Caco-2 (cell line): ENCODE results near the gene NFIX. TPM values are rescaled to one million over a fixed set of nuclear protein-coding genes. Genes with fewer than 3 reads are reported as not detected.

Experiments
- BruUV-seq: library from RNA; stranded (reverse); fragments of 400-500 nt; replicated peaks from 2 replicates; lab custom pipeline; 2021; lab: Mats Ljungman, UMichigan
- CTCF ChIA-PET: fragments of 300-600 bp; sonication (Branson Sonifier 250); formaldehyde crosslinking; loops from one replicate; lab custom pipeline; 2022; ENCODE audit warnings: antibody characterized with exemption; lab: Charles Lee
- POLR2A ChIA-PET: fragments of 300-600 bp; sonication (Branson Sonifier 250); formaldehyde crosslinking; loops from one replicate; lab custom pipeline; 2022; ENCODE audit warnings: antibody characterized with exemption; lab: Charles Lee
- DNase-seq, 2 experiments: peaks; one replicate each; pipeline versions ENCODE4 v3.0.0 to v3.0.0-alpha.2; 2020 to 2022
- H3K27me3 ChIP-seq: replicated peaks from 2 replicates; pipeline ENCODE4 v1.6.0; 2011; ENCODE audit warnings: low read length; ENCODE audit not compliant: control insufficient read depth, insufficient read depth
- H3K36me3 ChIP-seq: 2 replicates; pipeline ENCODE4 v1.5.1; 2011; ENCODE audit warnings: low read length; ENCODE audit not compliant: control insufficient read depth, insufficient read depth
- H3K4me1 ChIP-seq: fragments of 250-450 bp; sonication (Bioruptor Pico); 2 replicates; pipeline ENCODE4 v1.5.1; 2020; ENCODE audit warnings: mild to moderate bottlenecking
- H3K4me3 ChIP-seq: 2 replicates; pipeline ENCODE4 v1.5.1; 2011; ENCODE audit warnings: low read depth, mild to moderate bottlenecking, control low read depth, low read length
- H3K9me3 ChIP-seq: fragments of 250-450 bp; sonication (Bioruptor Pico); 2 replicates; pipeline ENCODE4 v1.5.1; 2020; ENCODE audit warnings: mild to moderate bottlenecking, moderate library complexity
- H3K27ac Mint-ChIP-seq: one replicate; pipeline ENCODE4 v1.8.0; 2022; ENCODE audit warnings: mixed read lengths; ENCODE audit not compliant: unreplicated experiment
- H3K27me3 Mint-ChIP-seq: one replicate; pipeline ENCODE4 v1.8.0; 2022; ENCODE audit warnings: mixed read lengths; ENCODE audit not compliant: insufficient read depth, unreplicated experiment
- H3K36me3 Mint-ChIP-seq: one replicate; pipeline ENCODE4 v1.8.0; 2022; ENCODE audit warnings: mild to moderate bottlenecking, mixed read lengths; ENCODE audit not compliant: insufficient read depth, unreplicated experiment
- H3K4me1 Mint-ChIP-seq: one replicate; pipeline ENCODE4 v1.8.0; 2022; ENCODE audit warnings: low read depth, mixed read lengths; ENCODE audit not compliant: unreplicated experiment
- H3K4me3 Mint-ChIP-seq: one replicate; pipeline ENCODE4 v1.8.0; 2022; ENCODE audit warnings: mild to moderate bottlenecking, moderate library complexity, mixed read lengths; ENCODE audit not compliant: unreplicated experiment
- H3K9me3 Mint-ChIP-seq: one replicate; pipeline ENCODE4 v1.8.0; 2022; ENCODE audit warnings: mixed read lengths; ENCODE audit not compliant: unreplicated experiment
- intact Hi-C: fragments of 100-400 bp; cut with micrococcal nuclease; formaldehyde crosslinking; loops from one replicate; pipeline ENCODE4 v1.10.0; 2022; ENCODE audit not compliant: unreplicated experiment
- total RNA-seq: library from RNA; stranded (reverse); gene quantifications from 2 replicates; pipeline ENCODE4 v1.2.3, GENCODE V29; 2022
- TF ChIP-seq, protein P1 (sequence below), 2 experiments: fragments of 200-600 bp in 1 of 2; IDR thresholded peaks; 1 replicate in 1 of 2; 2 replicates in 1 of 2; pipeline versions ENCODE4 v1.5.1 to v1.8.0; 2011 to 2022; ENCODE audit warnings: antibody characterized with exemption in 1 of 2, control low read depth in 1 of 2, inconsistent platforms in 1 of 2, low read depth in 1 of 2, low read length in 1 of 2, mild to moderate bottlenecking in 1 of 2, moderate library complexity in 1 of 2; ENCODE audit not compliant: insufficient read depth in 1 of 2, severe bottlenecking in 1 of 2, unreplicated experiment in 1 of 2

NFIX gene
- total RNA-seq, 1 experiment from 2014 or later: 0.82 TPM

DNA sequence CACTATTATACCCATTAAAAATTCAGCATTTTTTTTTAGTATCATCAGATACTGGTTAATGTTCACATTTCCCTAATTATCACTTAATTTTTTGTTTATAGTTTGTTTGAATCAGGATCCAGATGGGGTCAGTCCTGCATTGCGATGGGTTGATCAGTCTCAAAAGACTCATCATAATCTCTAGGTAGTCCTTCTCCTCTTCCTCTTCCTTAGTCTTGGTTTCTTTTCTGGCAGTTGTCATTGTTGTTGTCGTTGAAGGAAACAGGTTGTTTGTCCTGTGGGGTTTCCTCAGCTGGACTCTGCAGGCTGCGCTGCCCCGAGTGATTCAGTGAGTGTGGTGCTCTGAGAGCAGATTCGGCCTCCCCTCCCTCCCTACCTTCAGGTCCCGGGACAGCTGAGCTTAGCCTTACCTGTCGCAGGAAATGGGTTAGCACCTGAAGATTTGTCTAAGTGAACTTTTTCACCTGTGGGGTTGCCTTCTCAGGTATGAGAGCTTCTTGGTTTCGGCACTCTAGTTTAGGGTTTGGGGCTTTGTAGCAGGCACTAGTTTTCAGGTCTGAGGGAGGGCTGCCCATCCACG is 34.1 kb downstream of the NFIX start:
- ChIA-PET POLR2A (no interaction called here), CTCF (interaction anchor here (0.6 to 1.0 kb wide), 3 partner anchors 56 to 261 kb away, joined by 3 to 5 read pairs (median 4); no protein-coding TSS in a partner anchor)
- intact Hi-C loops: no loop called here
- Histone ChIP-seq H3K27me3 (no peaks in the 10 kb centered on the region), H3K36me3 (no peaks in the 10 kb centered on the region), H3K4me1 (peaks cover 6% of the 10 kb centered on the region), H3K4me3 (no peak overlapping the region), H3K9me3 (no peaks in the 10 kb centered on the region)
- H3K9me3 Mint-ChIP-seq: no peaks in the 10 kb centered on the region
- DNase-seq: no peak
- no TSS peak for BruUV-seq
- H3K27ac Mint-ChIP-seq: no peak overlapping the region
- H3K36me3 Mint-ChIP-seq: no peaks in the 10 kb centered on the region
- H3K4me1 Mint-ChIP-seq: peaks cover 17% of the 10 kb centered on the region
- peaks cover 12% of the 10 kb centered on the region for H3K27me3 Mint-ChIP-seq
- H3K4me3 Mint-ChIP-seq: no peak overlapping the region
- TF ChIP-seq, protein P1, sequence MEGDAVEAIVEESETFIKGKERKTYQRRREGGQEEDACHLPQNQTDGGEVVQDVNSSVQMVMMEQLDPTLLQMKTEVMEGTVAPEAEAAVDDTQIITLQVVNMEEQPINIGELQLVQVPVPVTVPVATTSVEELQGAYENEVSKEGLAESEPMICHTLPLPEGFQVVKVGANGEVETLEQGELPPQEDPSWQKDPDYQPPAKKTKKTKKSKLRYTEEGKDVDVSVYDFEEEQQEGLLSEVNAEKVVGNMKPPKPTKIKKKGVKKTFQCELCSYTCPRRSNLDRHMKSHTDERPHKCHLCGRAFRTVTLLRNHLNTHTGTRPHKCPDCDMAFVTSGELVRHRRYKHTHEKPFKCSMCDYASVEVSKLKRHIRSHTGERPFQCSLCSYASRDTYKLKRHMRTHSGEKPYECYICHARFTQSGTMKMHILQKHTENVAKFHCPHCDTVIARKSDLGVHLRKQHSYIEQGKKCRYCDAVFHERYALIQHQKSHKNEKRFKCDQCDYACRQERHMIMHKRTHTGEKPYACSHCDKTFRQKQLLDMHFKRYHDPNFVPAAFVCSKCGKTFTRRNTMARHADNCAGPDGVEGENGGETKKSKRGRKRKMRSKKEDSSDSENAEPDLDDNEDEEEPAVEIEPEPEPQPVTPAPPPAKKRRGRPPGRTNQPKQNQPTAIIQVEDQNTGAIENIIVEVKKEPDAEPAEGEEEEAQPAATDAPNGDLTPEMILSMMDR (IDR thresholded peaks at IDR 0.05; ENCODE audit: insufficient read depth in 1 of 2, low read depth in 1 of 2, low read length in 1 of 2, severe bottlenecking in 1 of 2, unreplicated experiment in 1 of 2): no peak

DNA sequence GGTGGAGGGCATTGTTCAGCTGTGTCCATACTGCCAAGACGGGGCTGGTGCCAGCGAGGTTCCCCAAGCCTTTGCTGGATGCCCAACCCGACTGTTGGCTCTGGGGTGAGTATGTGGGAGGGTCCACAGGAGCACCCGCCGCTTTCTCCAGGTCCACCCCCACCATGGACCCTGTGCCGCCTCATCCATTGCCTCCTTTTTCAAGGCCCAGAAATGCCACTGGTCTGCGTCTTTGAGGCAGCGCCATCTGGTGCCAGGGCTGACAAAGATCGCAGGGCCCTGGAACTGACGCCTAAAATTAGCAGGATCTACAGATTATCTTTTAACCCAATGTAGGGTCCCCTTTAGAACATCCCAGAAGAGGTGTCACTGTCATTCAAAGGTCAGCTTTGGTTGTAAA is 34.6 kb downstream of the NFIX start:
- no TSS peak for BruUV-seq
- DNase-seq: no peak
- Histone ChIP-seq H3K9me3 (no peaks in the 10 kb centered on the region), H3K4me1 (peaks cover 6% of the 10 kb centered on the region), H3K4me3 (no peak overlapping the region), H3K36me3 (no peaks in the 10 kb centered on the region), H3K27me3 (no peaks in the 10 kb centered on the region)
- H3K36me3 Mint-ChIP-seq: no peaks in the 10 kb centered on the region
- intact Hi-C loops: loop anchor here (5.0 kb wide), 1 partner anchor 62 kb away; no protein-coding TSS in a partner anchor
- H3K4me3 Mint-ChIP-seq: no peak overlapping the region
- CTCF ChIA-PET: no interaction called here
- TF ChIP-seq, protein P1 (IDR thresholded peaks at IDR 0.05; ENCODE audit: insufficient read depth in 1 of 2, low read depth in 1 of 2, low read length in 1 of 2, severe bottlenecking in 1 of 2, unreplicated experiment in 1 of 2): peak in 1 of 2 experiments; percentile 27
- no peaks in the 10 kb centered on the region for H3K9me3 Mint-ChIP-seq
- H3K27me3 Mint-ChIP-seq: peaks cover 9% of the 10 kb centered on the region
- peaks cover 17% of the 10 kb centered on the region for H3K4me1 Mint-ChIP-seq
- POLR2A ChIA-PET: no interaction called here
- H3K27ac Mint-ChIP-seq: no peak overlapping the region

DNA sequence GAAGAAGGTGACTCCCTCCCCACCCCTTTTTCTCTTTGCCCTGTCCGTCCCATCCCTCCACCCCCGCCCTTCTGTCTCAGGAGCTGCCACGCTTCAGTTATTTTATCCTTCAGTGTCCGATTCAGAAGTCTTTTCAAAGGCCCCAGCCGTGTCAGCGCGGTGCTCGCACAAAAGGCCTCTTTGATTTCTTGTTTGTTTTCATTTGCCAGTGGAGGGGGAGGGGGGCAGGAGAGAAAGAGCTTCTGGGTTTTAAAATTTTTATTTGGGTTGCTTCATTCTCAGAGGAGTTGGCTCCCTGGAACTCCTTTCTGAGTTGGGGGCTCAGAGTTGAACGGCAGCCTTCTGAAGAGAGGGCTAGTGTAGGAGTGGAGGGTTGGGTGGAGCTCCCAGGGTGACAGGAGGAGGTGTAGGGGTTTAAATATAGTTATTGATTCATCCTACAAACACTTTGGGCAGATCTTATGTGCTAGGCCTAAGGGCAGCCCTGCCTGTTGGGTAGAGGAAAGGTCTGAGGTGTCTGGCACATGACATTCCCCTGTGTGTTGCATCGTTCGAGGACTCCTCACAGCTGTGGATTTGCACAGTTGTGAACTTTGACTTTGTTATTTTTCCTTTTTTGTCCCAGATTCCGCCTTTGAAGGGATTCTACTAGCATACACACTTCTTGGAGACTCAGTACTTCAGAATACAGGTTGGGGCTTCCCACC is 36.8 kb downstream of the NFIX start:
- H3K36me3 ChIP-seq: no peaks in the 10 kb centered on the region
- Mint-ChIP-seq H3K27me3 (peaks cover 2% of the 10 kb centered on the region), H3K4me3 (no peak overlapping the region), H3K36me3 (no peaks in the 10 kb centered on the region), H3K4me1 (peaks cover 20% of the 10 kb centered on the region), H3K9me3 (no peaks in the 10 kb centered on the region), H3K27ac (peak overlapping the region; percentile 90)
- peak in 1 of 2 experiments; percentile 28 for DNase-seq
- no peaks in the 10 kb centered on the region; the same call in none of the 2 replicates for H3K27me3 ChIP-seq
- no TSS peak for BruUV-seq
- POLR2A ChIA-PET: interaction anchor here (0.6 kb wide), 1 partner anchor 17 kb away, joined by 4 read pairs; no protein-coding TSS in a partner anchor
- intact Hi-C loops: loop anchor here (5.0 kb wide), 1 partner anchor 60 kb away; no protein-coding TSS in a partner anchor
- CTCF ChIA-PET: interaction anchor here (1.1 kb wide), 1 partner anchor 54 kb away, joined by 5 read pairs; no protein-coding TSS in a partner anchor
- H3K9me3 ChIP-seq: no peaks in the 10 kb centered on the region
- TF ChIP-seq, protein P1 (IDR thresholded peaks at IDR 0.05; ENCODE audit: insufficient read depth in 1 of 2, low read depth in 1 of 2, low read length in 1 of 2, severe bottlenecking in 1 of 2, unreplicated experiment in 1 of 2): no peak
- peaks cover 13% of the 10 kb centered on the region for H3K4me1 ChIP-seq
- no peak overlapping the region for H3K4me3 ChIP-seq
